Retinal pigment epithelial cell (primary cell): ENCODE data around the gene HELZ2.

Experiments used
- DNase-seq: peaks from one replicate; pipeline ENCODE4 v3.0.0-alpha.2; 2010; ENCODE audit warnings: low read depth
- H3K4me3 ChIP-seq: 2 replicates; pipeline ENCODE4 v1.5.1; 2011; ENCODE audit warnings: mild to moderate bottlenecking, low read length, control low read depth, moderate library complexity
- TF ChIP-seq, protein P1 (sequence below): conservative IDR thresholded peaks from 2 replicates; pipeline ENCODE4 v1.5.1; 2011; ENCODE audit warnings: low read depth, low read length, control low read depth, inconsistent platforms

HELZ2 gene

DNA sequence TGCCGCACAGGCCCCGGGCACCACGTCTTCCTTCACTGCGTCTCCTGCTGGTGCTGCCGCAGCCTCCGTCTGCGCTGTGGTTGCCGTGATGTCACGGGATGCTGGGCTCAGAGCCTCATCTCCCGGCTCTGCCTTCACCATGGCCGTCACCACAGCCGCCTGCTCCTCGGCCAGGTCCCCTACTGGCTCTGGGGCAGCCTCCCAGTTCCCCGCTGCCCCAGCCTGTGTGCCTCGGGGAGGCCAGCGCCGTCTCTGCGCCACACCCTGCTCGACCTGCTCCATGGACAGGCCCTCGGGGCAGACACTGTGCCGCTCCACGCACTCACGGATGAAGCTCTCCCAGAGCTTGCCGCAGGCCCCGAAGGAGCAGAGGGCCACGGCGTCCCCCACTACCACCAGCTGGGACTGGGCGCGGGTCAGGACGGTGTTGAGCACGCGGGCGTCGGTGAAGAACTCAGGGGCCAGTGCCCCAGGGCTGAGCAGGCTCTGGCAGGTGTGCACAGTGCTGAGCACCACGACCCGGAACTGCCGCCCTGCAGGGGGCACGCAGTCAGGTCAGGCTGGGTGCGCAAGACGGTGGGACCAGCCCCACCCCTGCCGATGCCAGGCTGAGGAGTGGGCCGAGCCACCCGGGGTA, 8.2 kb downstream of the HELZ2 start:
- TF ChIP-seq, protein P1, sequence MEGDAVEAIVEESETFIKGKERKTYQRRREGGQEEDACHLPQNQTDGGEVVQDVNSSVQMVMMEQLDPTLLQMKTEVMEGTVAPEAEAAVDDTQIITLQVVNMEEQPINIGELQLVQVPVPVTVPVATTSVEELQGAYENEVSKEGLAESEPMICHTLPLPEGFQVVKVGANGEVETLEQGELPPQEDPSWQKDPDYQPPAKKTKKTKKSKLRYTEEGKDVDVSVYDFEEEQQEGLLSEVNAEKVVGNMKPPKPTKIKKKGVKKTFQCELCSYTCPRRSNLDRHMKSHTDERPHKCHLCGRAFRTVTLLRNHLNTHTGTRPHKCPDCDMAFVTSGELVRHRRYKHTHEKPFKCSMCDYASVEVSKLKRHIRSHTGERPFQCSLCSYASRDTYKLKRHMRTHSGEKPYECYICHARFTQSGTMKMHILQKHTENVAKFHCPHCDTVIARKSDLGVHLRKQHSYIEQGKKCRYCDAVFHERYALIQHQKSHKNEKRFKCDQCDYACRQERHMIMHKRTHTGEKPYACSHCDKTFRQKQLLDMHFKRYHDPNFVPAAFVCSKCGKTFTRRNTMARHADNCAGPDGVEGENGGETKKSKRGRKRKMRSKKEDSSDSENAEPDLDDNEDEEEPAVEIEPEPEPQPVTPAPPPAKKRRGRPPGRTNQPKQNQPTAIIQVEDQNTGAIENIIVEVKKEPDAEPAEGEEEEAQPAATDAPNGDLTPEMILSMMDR, result no peak
- H3K4me3 ChIP-seq, result no peak overlapping the region
- no peak for DNase-seq

DNA sequence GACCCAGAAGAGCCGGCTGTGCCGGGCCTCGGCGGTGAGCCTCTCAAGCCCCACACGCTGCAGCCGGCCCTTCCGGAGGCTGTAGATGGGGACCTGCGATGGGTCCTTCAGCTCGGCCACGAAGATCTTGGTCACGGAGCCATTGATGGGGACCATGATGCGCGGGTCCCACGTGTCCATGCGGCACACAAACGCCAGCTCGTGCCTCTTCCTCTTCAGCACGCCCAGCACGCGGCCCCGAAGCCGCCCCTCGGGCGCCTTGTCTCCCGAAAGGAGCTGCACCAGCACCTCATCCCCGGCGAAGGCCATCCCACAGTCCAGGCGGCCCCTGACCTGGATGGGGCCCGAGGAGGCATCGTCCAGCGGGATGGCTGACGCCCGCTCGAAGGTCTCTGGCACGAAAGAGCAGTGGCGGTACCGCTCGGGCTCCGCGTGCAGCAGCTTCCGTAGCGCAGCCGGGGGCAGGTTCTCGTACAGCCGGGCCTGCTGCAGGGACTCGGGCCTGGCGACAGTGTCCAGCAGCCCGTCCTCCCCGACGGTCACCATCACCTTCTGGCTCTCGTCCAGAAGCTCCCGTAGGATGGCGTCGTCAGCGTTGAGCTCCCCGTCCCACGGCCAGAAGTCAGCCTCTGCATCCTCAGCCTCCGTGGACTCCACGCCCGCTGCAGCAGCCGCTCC, 8.9 kb downstream of the HELZ2 start:
- H3K4me3 ChIP-seq, result no peak overlapping the region
- DNase-seq, result no peak
- TF ChIP-seq, protein P1, result no peak

DNA sequence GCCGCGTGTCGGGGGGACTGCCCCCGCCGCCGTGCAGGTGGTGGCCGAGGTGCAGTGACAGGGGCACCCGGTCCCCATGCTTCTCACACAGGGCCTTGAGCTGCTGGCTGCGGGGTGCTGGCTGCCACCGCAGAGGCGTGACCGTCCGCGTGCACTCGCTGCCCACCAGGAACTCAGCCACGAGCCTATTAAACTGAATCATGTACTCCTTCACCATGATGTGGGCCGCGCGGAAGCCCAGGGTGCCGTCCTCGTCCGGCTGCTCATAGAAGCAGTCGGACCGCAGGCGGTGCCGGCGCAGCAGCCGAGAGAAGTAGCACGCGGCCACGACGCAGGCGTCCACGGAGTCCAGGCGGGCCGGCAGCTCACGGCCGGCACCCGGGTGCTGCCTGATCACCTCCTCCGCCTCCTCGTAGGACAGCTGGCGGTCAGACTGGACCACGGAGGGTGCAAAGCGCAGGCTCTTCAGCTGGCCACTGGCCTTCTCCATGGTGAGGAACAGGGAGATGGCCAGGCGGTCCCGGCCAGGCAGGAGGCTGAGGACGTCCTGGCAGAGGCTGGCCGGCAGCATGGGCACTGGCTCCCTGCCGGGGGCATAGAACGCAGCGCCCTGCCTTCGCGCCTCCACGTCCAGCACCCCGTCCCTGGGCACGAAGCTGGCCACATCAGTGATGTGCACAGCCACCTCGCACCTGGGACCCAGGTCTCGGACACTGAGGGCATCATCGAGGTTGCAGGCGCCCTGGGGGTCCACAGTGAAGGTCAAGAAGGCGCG, 9.8 kb downstream of the HELZ2 start:
- TF ChIP-seq, protein P1, result no peak
- no peak for DNase-seq
- H3K4me3 ChIP-seq, result no peak overlapping the region

DNA sequence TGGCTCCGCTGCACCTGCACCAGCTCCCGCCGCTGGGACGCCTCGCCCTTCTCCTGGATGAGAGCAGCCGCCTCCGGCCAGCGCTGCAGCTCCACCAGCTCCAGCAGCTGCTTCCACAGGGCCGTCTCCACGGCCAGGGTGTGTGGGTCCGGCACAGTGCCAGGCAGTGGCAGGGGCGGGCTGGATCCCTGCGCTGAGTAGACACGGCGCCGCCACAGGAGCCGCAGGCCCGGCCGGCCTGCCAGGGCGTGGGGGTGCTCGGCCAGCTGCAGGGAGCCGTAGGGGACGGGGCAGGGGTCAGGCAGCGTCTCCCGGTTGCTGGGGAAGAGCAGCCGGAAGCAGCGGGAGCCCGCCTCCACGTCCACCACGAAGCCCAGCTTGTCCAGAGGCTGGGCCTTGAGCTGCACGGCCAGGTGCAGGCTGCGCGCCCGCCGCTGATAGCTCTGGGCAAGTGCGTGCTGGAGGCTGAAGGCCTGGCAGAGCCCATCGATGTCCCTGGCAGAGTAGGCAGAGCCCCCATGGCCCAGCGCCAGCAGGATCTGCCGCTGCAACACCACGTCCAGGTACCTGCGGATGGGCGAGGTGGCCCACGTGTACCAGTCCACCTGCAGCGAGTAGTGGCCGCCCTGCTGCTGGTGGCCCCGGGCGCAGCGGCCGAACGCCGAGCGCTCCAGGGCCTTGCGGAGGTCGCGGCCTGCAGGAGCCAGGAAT, 10.7 kb downstream of the HELZ2 start:
- H3K4me3 ChIP-seq, result no peak overlapping the region
- DNase-seq, result no peak
- TF ChIP-seq, protein P1, result no peak

DNA sequence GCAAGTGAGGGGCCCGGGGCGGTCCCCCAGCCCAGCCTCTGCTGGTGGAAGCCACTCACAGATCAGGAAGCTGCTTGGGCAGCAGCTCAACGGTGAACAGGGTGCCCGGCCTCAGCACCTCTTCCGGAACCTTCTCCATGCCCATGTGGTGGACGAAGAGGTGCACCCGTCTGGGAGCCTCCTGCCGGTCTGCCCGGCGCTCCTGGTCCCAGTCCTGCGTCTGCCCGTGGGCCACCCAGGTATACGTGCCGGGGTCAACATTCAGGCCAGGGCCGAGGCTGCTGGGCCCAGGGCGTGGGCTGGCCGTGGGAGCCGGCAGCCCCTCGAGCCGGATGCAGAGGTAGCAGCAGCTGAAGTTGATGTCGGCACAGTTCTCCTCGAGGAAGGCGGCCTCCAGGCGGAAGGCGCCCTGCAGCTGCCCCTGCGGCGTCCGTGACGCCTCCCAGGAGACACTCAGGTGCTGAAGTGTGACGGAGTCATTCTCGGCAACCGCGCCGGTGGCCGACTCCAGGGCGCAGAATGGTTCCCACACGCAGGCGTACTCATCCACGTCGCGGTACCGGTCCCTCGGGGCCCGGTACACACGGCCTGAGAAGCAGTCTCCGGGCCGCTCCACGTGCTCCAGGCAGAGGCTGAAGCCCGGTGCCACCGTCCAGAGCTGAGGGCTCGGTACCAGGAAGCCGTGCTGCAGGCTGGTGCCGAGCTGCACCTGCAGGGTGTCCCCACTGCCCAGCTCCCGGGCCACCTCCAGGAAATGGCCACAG, 11.4 kb downstream of the HELZ2 start:
- no peak overlapping the region for H3K4me3 ChIP-seq
- DNase-seq, result no peak
- TF ChIP-seq, protein P1, result no peak

DNA sequence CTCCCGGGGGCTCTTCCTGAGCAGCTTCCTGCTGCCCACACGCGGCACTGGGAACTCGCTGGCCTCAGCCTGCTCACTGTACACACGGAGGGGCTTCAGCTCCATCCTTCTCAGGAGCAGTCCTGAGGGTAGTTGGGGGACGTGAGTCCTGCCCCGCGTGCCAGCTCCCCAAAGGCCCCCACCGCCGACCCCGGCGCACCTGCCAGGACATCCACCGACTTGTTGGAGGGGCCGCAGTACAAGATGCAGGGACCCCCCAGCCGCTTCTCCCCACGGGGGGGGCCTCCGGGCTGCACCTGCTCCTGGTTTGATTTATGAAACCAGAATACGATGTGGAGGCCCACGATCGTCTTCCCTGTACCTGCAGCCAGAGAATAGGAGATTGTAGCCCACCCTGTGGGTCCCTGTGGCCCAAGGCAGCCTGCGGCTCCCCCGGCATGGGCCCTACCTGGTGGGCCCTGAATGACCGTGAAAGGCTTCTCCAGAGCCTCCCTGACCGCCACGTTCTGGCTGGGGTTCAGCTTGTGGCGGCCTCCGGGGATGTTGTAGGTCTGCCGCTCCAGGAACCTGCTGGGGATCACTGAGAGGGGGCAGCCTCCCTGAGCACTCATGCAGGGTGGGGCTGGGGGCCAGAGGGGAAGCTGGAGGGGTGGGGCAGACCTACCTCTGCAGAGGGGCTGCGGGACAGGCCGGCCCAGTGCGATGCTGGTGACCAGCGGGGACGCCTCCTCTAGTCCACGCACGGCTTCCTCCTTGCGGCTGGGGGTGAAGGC, 12.2 kb downstream of the HELZ2 start:
- no peak for DNase-seq
- no peak overlapping the region for H3K4me3 ChIP-seq
- TF ChIP-seq, protein P1, result no peak
